ENCODE measurements around the gene ALDH3B1.

The ALDH3B1 gene

GRCh38 chr11:68014157-68014946 is 4.2 kb downstream of the ALDH3B1 start:
- peak; percentile 54 for DNase-seq

GRCh38 chr11:68014947-68015447 is 4.9 kb downstream of the ALDH3B1 start:
- no peak for DNase-seq

- no peak for DNase-seq
Observed at GRCh38 chr11:68015467-68015866, 5.3 kb downstream of the ALDH3B1 start.

GRCh38 chr11:68016161-68016903 is 6.2 kb downstream of the ALDH3B1 start:
- peak; percentile 47 for DNase-seq

GRCh38 chr11:68016904-68017817 is 7.0 kb downstream of the ALDH3B1 start:
- peak; percentile 47 for DNase-seq

- no peak for DNase-seq
Observed at GRCh38 chr11:68017980-68018729, 8.0 kb downstream of the ALDH3B1 start.

GRCh38 chr11:68018730-68019190 is 8.6 kb downstream of the ALDH3B1 start:
- DNase-seq = no peak

GRCh38 chr11:68019486-68019885 is 9.4 kb downstream of the ALDH3B1 start:
- DNase-seq = no peak

GRCh38 chr11:68020575-68020974 is 10.4 kb downstream of the ALDH3B1 start:
- DNase-seq = peak; percentile 37

- DNase-seq = peak; percentile 23
Observed at GRCh38 chr11:68021167-68021787, 11.2 kb downstream of the ALDH3B1 start.

GRCh38 chr11:68022531-68022930 is 12.4 kb downstream of the ALDH3B1 start:
- no peak for DNase-seq

GRCh38 chr11:68024508-68024907 is 14.4 kb downstream of the ALDH3B1 start:
- no peak for DNase-seq

GRCh38 chr11:68025047-68025446 is 14.9 kb downstream of the ALDH3B1 start:
- DNase-seq = no peak

GRCh38 chr11:68026391-68027105 is 16.4 kb downstream of the ALDH3B1 start:
- no peak for DNase-seq

GRCh38 chr11:68027667-68028066 is 17.5 kb downstream of the ALDH3B1 start:
- no peak for DNase-seq

- no peak for DNase-seq
Observed at GRCh38 chr11:68028802-68029545, 18.8 kb downstream of the ALDH3B1 start.

- peak; percentile 99 for DNase-seq
Observed at GRCh38 chr11:68030318-68031143, 20.4 kb downstream of the ALDH3B1 start, which contains the start of gene NDUFS8. Gene NDUFS8 (plus strand): TSS chr11:68030681. CDS start chr11:68032152, 1,471 bp downstream.

GRCh38 chr11:68031144-68031464 is 21.0 kb downstream of the ALDH3B1 start:
- no peak for DNase-seq

- DNase-seq = no peak
Observed at GRCh38 chr11:68032003-68032402, 21.9 kb downstream of the ALDH3B1 start.
